IMR-90 (cell line): ENCODE measurements around the gene CLEC16A. TPM values are rescaled to one million over a fixed set of nuclear protein-coding genes. Genes with fewer than 3 reads are reported as not detected.

ENCODE experiments used
- ATAC-seq: fragments of 200-7000 bp; cut with Tn5 transposase; 2 replicates; pipeline ENCODE4 v1.9.1; 2020; ENCODE audit warnings: low read depth, mild to moderate bottlenecking, moderate library complexity
- BruUV-seq: library from RNA; stranded (reverse); fragments of 400-500 nt; replicated peaks from 2 replicates; lab custom pipeline; 2021; lab: Mats Ljungman, UMichigan
- CTCF ChIA-PET: fragments of 300-600 bp; formaldehyde crosslinking; extraction: SDS; loops from one replicate; lab custom pipeline; 2021; ENCODE audit warnings: antibody characterized with exemption; lab: Yijun Ruan, JAX
- POLR2A ChIA-PET: fragments of 300-600 bp; sonication (Branson Sonifier 250); formaldehyde crosslinking; loops from one replicate; lab custom pipeline; 2022; ENCODE audit warnings: antibody characterized with exemption; ENCODE audit not compliant: unreplicated experiment; lab: Charles Lee
- DNase-seq: peaks from one replicate; pipeline ENCODE4 v3.0.0; 2013
- H2AFZ ChIP-seq: replicated peaks from 2 replicates; pipeline ENCODE3; 2013; ENCODE audit warnings: low read length, mild to moderate bottlenecking; ENCODE audit not compliant: poor library complexity
- H2AK5ac ChIP-seq: 2 replicates; pipeline ENCODE4 v1.6.1; 2013; ENCODE audit warnings: low read depth, low read length, inconsistent platforms
- H2AK9ac ChIP-seq: replicated peaks from 2 replicates; pipeline ENCODE3; 2013; ENCODE audit warnings: mild to moderate bottlenecking, low read depth, low read length, moderate library complexity; ENCODE audit not compliant: poor library complexity
- H2BK120ac ChIP-seq: 2 replicates; pipeline ENCODE4 v1.6.1; 2013; ENCODE audit warnings: low read depth, low read length, inconsistent platforms
- H2BK15ac ChIP-seq: 3 replicates; pipeline ENCODE4 v1.6.1; 2013; ENCODE audit warnings: low read depth, low read length, inconsistent platforms
- H2BK20ac ChIP-seq: 2 replicates; pipeline ENCODE4 v1.6.1; 2013; ENCODE audit warnings: low read depth, mild to moderate bottlenecking, inconsistent platforms, low read length, moderate library complexity
- H2BK5ac ChIP-seq: 2 replicates; pipeline ENCODE4 v1.6.1; 2013; ENCODE audit warnings: mild to moderate bottlenecking, low read depth, low read length, inconsistent platforms; ENCODE audit not compliant: poor library complexity, severe bottlenecking
- H3K14ac ChIP-seq: replicated peaks from 2 replicates; pipeline ENCODE4 v1.6.1; 2013; ENCODE audit warnings: low read depth, low read length, inconsistent platforms
- H3K18ac ChIP-seq: 2 replicates; pipeline ENCODE4 v1.6.1; 2013; ENCODE audit warnings: low read depth, low read length, control low read depth
- H3K23ac ChIP-seq: 2 replicates; pipeline ENCODE4 v1.6.1; 2013; ENCODE audit warnings: low read depth, low read length, inconsistent platforms
- H3K27ac ChIP-seq: 2 replicates; pipeline ENCODE4 v1.5.1; 2013; ENCODE audit warnings: mild to moderate bottlenecking, control low read depth, low read length; ENCODE audit not compliant: insufficient read depth
- H3K27me3 ChIP-seq: 2 replicates; pipeline ENCODE4 v1.6.1; 2013; ENCODE audit warnings: low read length; ENCODE audit not compliant: control insufficient read depth, insufficient read depth
- H3K36me3 ChIP-seq: 2 replicates; pipeline ENCODE4 v1.6.1; 2013; ENCODE audit warnings: low read length, mixed read lengths; ENCODE audit not compliant: control insufficient read depth, insufficient read depth
- H3K4ac ChIP-seq: 2 replicates; pipeline ENCODE4 v1.6.1; 2013; ENCODE audit warnings: low read depth, low read length, inconsistent platforms
- H3K4me1 ChIP-seq: 2 replicates; pipeline ENCODE4 v1.6.1; 2013; ENCODE audit warnings: low read length, mixed read lengths; ENCODE audit not compliant: control insufficient read depth, insufficient read depth
- H3K4me2 ChIP-seq: 2 replicates; pipeline ENCODE4 v1.6.1; 2013; ENCODE audit warnings: low read depth, mild to moderate bottlenecking, control low read depth, low read length, moderate library complexity
- H3K4me3 ChIP-seq: 2 replicates; pipeline ENCODE4 v1.5.1; 2013; ENCODE audit warnings: low read depth, mild to moderate bottlenecking, control low read depth, low read length, moderate library complexity; ENCODE audit not compliant: insufficient read depth
- H3K56ac ChIP-seq: 2 replicates; pipeline ENCODE4 v1.6.1; 2013; ENCODE audit warnings: low read length, inconsistent platforms; ENCODE audit not compliant: insufficient read depth; ENCODE audit errors: extremely low read depth
- H3K79me1 ChIP-seq, 2 experiments: 2 replicates each; pipeline ENCODE4 v1.6.1; 2013; ENCODE audit warnings: low read length in 2 of 2, inconsistent platforms in 1 of 2, low read depth in 1 of 2
- H3K9ac ChIP-seq: 2 replicates; pipeline ENCODE4 v1.6.1; 2013; ENCODE audit warnings: low read depth, low read length, control low read depth
- H3K9me1 ChIP-seq: 2 replicates; pipeline ENCODE4 v1.6.1; 2013; ENCODE audit warnings: low read length, inconsistent platforms; ENCODE audit not compliant: insufficient read depth
- H3K9me3 ChIP-seq: 2 replicates; pipeline ENCODE4 v1.6.1; 2013; ENCODE audit warnings: low read length; ENCODE audit not compliant: control insufficient read depth, insufficient read depth
- H4K20me1 ChIP-seq: 2 replicates; pipeline ENCODE4 v1.6.1; 2013; ENCODE audit warnings: low read length, inconsistent platforms; ENCODE audit not compliant: insufficient read depth
- H4K5ac ChIP-seq: 2 replicates; pipeline ENCODE4 v1.6.1; 2013; ENCODE audit warnings: mild to moderate bottlenecking, low read depth, low read length, control low read depth
- H4K8ac ChIP-seq, 2 experiments: 2 replicates each; pipeline ENCODE4 v1.6.1; 2013; ENCODE audit warnings: low read depth in 2 of 2, low read length in 2 of 2, control low read depth in 1 of 2, inconsistent platforms in 1 of 2
- H4K91ac ChIP-seq: 2 replicates; pipeline ENCODE4 v1.6.1; 2013; ENCODE audit warnings: low read depth, low read length, inconsistent platforms; ENCODE audit not compliant: insufficient read depth
- BHLHE40 ChIP-seq: fragments of 150-350 bp; IDR thresholded peaks from 2 replicates; pipeline ENCODE4 v1.6.1; 2016; ENCODE audit warnings: mild to moderate bottlenecking, low read depth, low read length
- CEBPB ChIP-seq: IDR thresholded peaks from 2 replicates; pipeline ENCODE4 v1.6.1; 2012; ENCODE audit warnings: low read depth, low read length, improper control_type of control experiment
- CHD1 ChIP-seq: IDR thresholded peaks from 2 replicates; pipeline ENCODE4 v1.6.1; 2012; ENCODE audit warnings: low read depth, low read length, improper control_type of control experiment
- CTCF ChIP-seq: conservative IDR thresholded peaks from 2 replicates; pipeline ENCODE4 v1.5.1; 2012; ENCODE audit warnings: mild to moderate bottlenecking, low read depth, low read length, improper control_type of control experiment
- FOS ChIP-seq: fragments of 150-350 bp; IDR thresholded peaks from 2 replicates; pipeline ENCODE4 v1.6.1; 2016; ENCODE audit warnings: low read depth, low read length
- MAFK ChIP-seq: IDR thresholded peaks from 2 replicates; pipeline ENCODE4 v1.6.1; 2012; ENCODE audit warnings: low read depth, low read length, improper control_type of control experiment
- MAZ ChIP-seq: IDR thresholded peaks from 2 replicates; pipeline ENCODE4 v1.6.1; 2012; ENCODE audit warnings: low read depth, mild to moderate bottlenecking, low read length, improper control_type of control experiment, moderate library complexity, borderline replicate concordance
- MXI1 ChIP-seq: IDR thresholded peaks from 2 replicates; pipeline ENCODE4 v1.6.1; 2012; ENCODE audit warnings: low read depth, mild to moderate bottlenecking, low read length, moderate library complexity, borderline replicate concordance
- NFE2L2 ChIP-seq: fragments of 150-350 bp; IDR thresholded peaks from 2 replicates; pipeline ENCODE4 v1.6.1; 2016; ENCODE audit warnings: low read depth, mild to moderate bottlenecking, low read length
- POLR2A ChIP-seq: IDR thresholded peaks from 2 replicates; pipeline ENCODE4 v1.6.1; 2012; ENCODE audit warnings: mild to moderate bottlenecking, low read depth, low read length
- RCOR1 ChIP-seq: IDR thresholded peaks from 2 replicates; pipeline ENCODE4 v1.6.1; 2012; ENCODE audit warnings: mild to moderate bottlenecking, low read length, improper control_type of control experiment; ENCODE audit not compliant: insufficient replicate concordance
- RFX5 ChIP-seq: IDR thresholded peaks from 2 replicates; pipeline ENCODE4 v1.8.0; 2012; ENCODE audit warnings: low read depth, mild to moderate bottlenecking, low read length, moderate library complexity
- SMC3 ChIP-seq: fragments of 150-350 bp; IDR thresholded peaks from 2 replicates; pipeline ENCODE4 v1.6.1; 2016; ENCODE audit warnings: low read depth, mild to moderate bottlenecking, antibody characterized with exemption, low read length, moderate library complexity
- WGBS, 2 experiments: methylation state at CpG; one replicate each; pipeline versions ENCODE4 v1.1.5 to v1.1.7; 2013; ENCODE audit warnings: missing lambda C conversion rate in 2 of 2; ENCODE audit not compliant: insufficient read length in 1 of 2; ENCODE audit errors: extremely low coverage in 2 of 2; 5-methylcytosine and 5-hydroxymethylcytosine counted together
- dilution Hi-C: fragments of 300-500 bp; cut with HindIII; formaldehyde crosslinking; loops from one replicate; pipeline ENCODE4 v1.14.3; 2018; ENCODE audit warnings: low sequenced_read_pairs; ENCODE audit not compliant: unreplicated experiment
- in situ Hi-C: fragments of 300-500 bp; cut with MboI; formaldehyde crosslinking; loops from 3 replicates; pipeline ENCODE4 v1.14.3; 2019; ENCODE audit warnings: low sequenced_read_pairs, inconsistent platforms, mixed read lengths
- intact Hi-C: fragments of 100-400 bp; cut with micrococcal nuclease; formaldehyde crosslinking; loops from 2 replicates; pipeline ENCODE4 v1.10.0; 2022
- polyA plus RNA-seq, 3 experiments: library from polyadenylated mRNA; depleted of rRNA; stranded (reverse); fragments of >200 nt; gene quantifications; 2 replicates each; pipeline ENCODE4 v1.2.3, GENCODE V29; 2012; ENCODE audit warnings: low replicate concordance in 1 of 3
- total RNA-seq: library from RNA; depleted of rRNA; stranded (reverse); fragments of >200 nt; gene quantifications from 2 replicates; pipeline ENCODE4 v1.2.3, GENCODE V29; 2012
- TF ChIP-seq, protein P1 (sequence below): fragments of 150-350 bp; IDR thresholded peaks from 2 replicates; pipeline ENCODE4 v1.6.1; 2016; ENCODE audit warnings: low read depth, mild to moderate bottlenecking, low read length, moderate library complexity, borderline replicate concordance

The CLEC16A gene
- total and polyA plus RNA-seq, 2 of the 4 experiments (the other 2 are of a cell fraction) = 15.9 to 16.5 TPM

DNA sequence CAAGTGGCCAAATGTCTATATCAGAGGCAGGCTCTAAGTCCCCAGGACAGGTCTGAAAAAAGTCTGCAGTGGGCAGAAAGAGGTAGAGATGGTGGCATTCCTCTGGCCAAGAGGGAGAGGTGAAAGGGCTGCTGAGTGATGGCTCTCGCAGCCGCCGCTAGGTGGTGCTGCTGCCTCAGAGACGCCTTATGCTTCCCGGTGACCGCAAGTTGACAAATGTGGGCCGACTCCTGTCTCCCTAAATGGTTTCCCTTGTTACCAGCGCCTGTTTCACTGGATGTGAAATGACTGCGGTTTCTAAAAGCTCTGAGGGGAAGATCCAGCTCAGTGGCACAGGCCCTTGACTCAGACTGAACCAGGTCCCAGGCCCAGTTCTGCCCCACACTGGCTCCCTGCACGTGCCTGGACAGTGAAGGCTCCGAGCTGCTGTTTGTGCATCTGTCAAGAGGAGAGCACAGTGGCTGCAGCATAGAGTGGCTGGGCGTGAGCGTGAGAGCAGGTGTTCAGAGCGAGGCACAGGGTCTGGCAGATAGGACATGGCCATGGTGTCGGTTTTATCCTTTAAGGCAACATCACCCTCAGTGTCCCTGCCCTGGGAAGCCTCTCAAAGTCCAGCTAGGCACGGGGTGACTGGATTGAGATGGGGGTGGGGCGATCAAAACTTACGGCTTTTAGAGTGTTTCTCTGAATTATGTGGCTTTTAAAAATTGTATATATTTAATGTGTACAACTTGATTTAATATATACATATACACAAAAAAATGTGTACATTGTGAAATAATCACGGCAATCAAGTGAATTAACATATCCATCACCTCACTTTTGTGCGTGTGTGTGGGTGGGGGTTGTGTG lies 19.9 kb downstream of the CLEC16A start:
- H2AFZ ChIP-seq = peak overlapping the region; percentile 75
- no peaks in the 10 kb centered on the region for H3K9me3 ChIP-seq
- ChIA-PET CTCF (interaction anchor here (0.6 to 1.6 kb wide), 21 partner anchors 10 to 568 kb away, joined by 3 to 7 read pairs (median 3); partner anchors contain the start of genes DEXI and SOCS1), POLR2A (interaction anchor here (1.4 kb wide), 1 partner anchor 292 kb away, joined by 9 read pairs; the partner anchor contains the start of gene SOCS1)
- intact Hi-C loops = loop anchor here (1.0 to 10.0 kb wide), 6 partner anchors 291 to 751 kb away; no protein-coding TSS in a partner anchor
- peak; percentile 86 for DNase-seq
- WGBS, 2 experiments = 4% methylated on average over 5 of the region's 20 CpGs; no CpG with 5 or more reads in 1 of the 2 experiments
- no peak overlapping the region for H4K5ac ChIP-seq
- H3K4me2 ChIP-seq = peak overlapping the region; percentile 13
- in situ Hi-C loops = loop anchor here (10.0 to 25.0 kb wide), 4 partner anchors 573 to 848 kb away; a partner anchor contains a TSS
- dilution Hi-C loops = no loop called here
- H3K4me1 ChIP-seq = peaks cover 20% of the 10 kb centered on the region
- H2BK15ac ChIP-seq = no peak overlapping the region
- 0 out of 2 replicates have a peak overlapping the region, but pooled peaks have one; percentile 29 for H2BK120ac ChIP-seq
- peak overlapping the region; percentile 68 for H3K4ac ChIP-seq
- 0 out of 4 replicates have a peak overlapping the region, but pooled peaks of 1 of the 2 experiments have one; percentile 7 for H4K8ac ChIP-seq
- peak overlapping the region; percentile 8; the same call in 1 of the 2 replicates for H3K27ac ChIP-seq
- peak; percentile 85 for ATAC-seq
- no peak overlapping the region for H3K56ac ChIP-seq
- H2AK9ac ChIP-seq = peak overlapping the region; percentile 86
- H3K9me1 ChIP-seq = peaks cover 8% of the 10 kb centered on the region
- H3K4me3 ChIP-seq = no peak overlapping the region
- no peak overlapping the region for H4K91ac ChIP-seq
- no peak overlapping the region for H2BK20ac ChIP-seq
- H3K79me1 ChIP-seq = peaks cover 10 to 63% of the 10 kb centered on the region in 2 experiments
- no peaks in the 10 kb centered on the region for H3K27me3 ChIP-seq
- H3K23ac ChIP-seq = no peak overlapping the region
- peaks cover 5% of the 10 kb centered on the region; the same call in 1 of the 2 replicates for H4K20me1 ChIP-seq
- H3K9ac ChIP-seq = no peak overlapping the region
- H3K18ac ChIP-seq = peak overlapping the region; percentile 7; the same call in 1 of the 2 replicates
- H3K36me3 ChIP-seq = peaks cover 12% of the 10 kb centered on the region
- H2BK5ac ChIP-seq = peak overlapping the region; percentile 25
- H2AK5ac ChIP-seq = peak overlapping the region; percentile 46
- peak overlapping the region; percentile 41 for H3K14ac ChIP-seq
- BruUV-seq = no TSS peak
- TF ChIP-seq CTCF = peak; percentile 98
- no peak for TF ChIP-seq RCOR1
- TF ChIP-seq FOS = 0 out of 2 replicates have a peak, but pooled peaks have one; percentile 3
- peak; percentile 80 for TF ChIP-seq SMC3
- TF ChIP-seq, protein P1, sequence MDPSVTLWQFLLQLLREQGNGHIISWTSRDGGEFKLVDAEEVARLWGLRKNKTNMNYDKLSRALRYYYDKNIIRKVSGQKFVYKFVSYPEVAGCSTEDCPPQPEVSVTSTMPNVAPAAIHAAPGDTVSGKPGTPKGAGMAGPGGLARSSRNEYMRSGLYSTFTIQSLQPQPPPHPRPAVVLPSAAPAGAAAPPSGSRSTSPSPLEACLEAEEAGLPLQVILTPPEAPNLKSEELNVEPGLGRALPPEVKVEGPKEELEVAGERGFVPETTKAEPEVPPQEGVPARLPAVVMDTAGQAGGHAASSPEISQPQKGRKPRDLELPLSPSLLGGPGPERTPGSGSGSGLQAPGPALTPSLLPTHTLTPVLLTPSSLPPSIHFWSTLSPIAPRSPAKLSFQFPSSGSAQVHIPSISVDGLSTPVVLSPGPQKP = no peak
- peak; percentile 23; the same call in 1 of the 2 replicates for TF ChIP-seq CEBPB
- no peak for TF ChIP-seq NFE2L2
- 0 out of 2 replicates have a peak, but pooled peaks have one; percentile 18 for TF ChIP-seq MAZ
- TF ChIP-seq RFX5 = no peak
- TF ChIP-seq BHLHE40 = peak; percentile 95
- no peak for TF ChIP-seq CHD1
- TF ChIP-seq MAFK = no peak
- peak; percentile 35; the same call in 1 of the 2 replicates for TF ChIP-seq POLR2A
- peak; percentile 83 for TF ChIP-seq MXI1
